Transverse colon (tissue), 4 donors: Measurements from ENCODE around the gene ARVCF. TPM values are rescaled to one million over a fixed set of nuclear protein-coding genes. Genes with fewer than 3 reads are reported as not detected.
"Not testable (repeated sequence)": the region's sequence is repeated elsewhere in the genome, so short reads cannot be mapped to it uniquely, and the experiment has no call there.

Source experiments
- DNase-seq: peaks from one replicate; pipeline ENCODE4 v3.0.0-alpha.2; 2019
- H3K27ac ChIP-seq, 4 donors: fragments of 200-600 bp; sonication (generic); 2 replicates each; pipeline ENCODE4 v1.5.1; 2016 to 2018; ENCODE audit warnings: inconsistent platforms in 4 of 4
- H3K27me3 ChIP-seq: fragments of 200-600 bp; sonication (generic); 2 replicates; pipeline ENCODE4 v1.5.1; 2017; ENCODE audit warnings: inconsistent platforms
- H3K36me3 ChIP-seq, 4 donors: fragments of 200-600 bp; sonication (generic); 2 replicates each; pipeline ENCODE4 v1.5.1; 2017 to 2019; ENCODE audit warnings: inconsistent platforms in 4 of 4
- H3K4me1 ChIP-seq, 4 donors: fragments of 200-600 bp; sonication (generic); 2 replicates each; pipeline ENCODE4 v1.5.1; 2017 to 2020; ENCODE audit warnings: inconsistent platforms in 4 of 4
- H3K4me3 ChIP-seq, 4 donors: fragments of 200-600 bp; sonication (generic); 1 replicate in 1 of 4; 2 replicates in 3 of 4; pipeline versions ENCODE4 v1.5.1 to v1.6.1; 2017 to 2019; ENCODE audit warnings: inconsistent platforms in 4 of 4
- H3K9me3 ChIP-seq, 2 donors: fragments of 200-600 bp; sonication (generic); 2 replicates each; pipeline ENCODE4 v1.5.1; 2017 to 2019; ENCODE audit warnings: inconsistent platforms in 2 of 2
- CTCF ChIP-seq, 5 experiments: fragments of 200-600 bp in 3 of 5; fragments of 450-650 bp in 2 of 5; sonication (generic) in 3 of 5; IDR thresholded peaks; 1 replicate in 2 of 5; 2 replicates in 3 of 5; pipeline ENCODE4 v1.5.1; 2016 to 2017; ENCODE audit warnings: antibody characterized with exemption in 5 of 5, inconsistent platforms in 3 of 5, mild to moderate bottlenecking in 2 of 5, moderate library complexity in 1 of 5
- EP300 ChIP-seq: sonication (generic); formaldehyde crosslinking; IDR thresholded peaks from one replicate; pipeline ENCODE4 v1.6.1; 2017; ENCODE audit warnings: antibody characterized with exemption, low read depth
- POLR2A ChIP-seq: fragments of 450-650 bp; IDR thresholded peaks from one replicate; pipeline ENCODE4 v1.6.1; 2016; ENCODE audit warnings: antibody characterized with exemption, mild to moderate bottlenecking, moderate library complexity
- POLR2AphosphoS5 ChIP-seq, 3 donors: sonication (generic); formaldehyde crosslinking; IDR thresholded peaks; one replicate each; pipeline ENCODE4 v1.6.1; 2016; ENCODE audit warnings: antibody characterized with exemption in 3 of 3
- WGBS, 2 donors: methylation state at CpG; one replicate each; pipeline ENCODE4 v1.1.5; 2018; ENCODE audit warnings: low coverage in 1 of 2; 5-methylcytosine and 5-hydroxymethylcytosine counted together
- in situ Hi-C, 4 donors: fragments of 200-750 bp; cut with MboI; loops; one replicate each; pipeline versions ENCODE4 v1.15.0 to v1.15.1; 2017; ENCODE audit warnings: low sequenced_read_pairs in 3 of 4, low pct_ligation_motif_present in 1 of 4, low pct_unique_long_range_greater_than_20kb in 1 of 4
- intact Hi-C: fragments of 100-400 bp; cut with DNase I; formaldehyde crosslinking; loops from one replicate; pipeline ENCODE4 v1.15.1; 2023; ENCODE audit warnings: low total_unique reads
- total RNA-seq, 4 donors: library from RNA; depleted of rRNA; stranded (reverse); fragments of >200 nt; gene quantifications; one replicate each; pipeline ENCODE4 v1.1.0, GENCODE V29; 2016

Gene ARVCF
- total RNA-seq, 4 donors from 2014 or later = 15.3 to 81.6 (median 19.3) TPM

GRCh38 chr22:19936513-19936912 lies 80.1 kb downstream of the ARVCF start:
- H3K9me3 ChIP-seq = no peaks in the 10 kb centered on the region

GRCh38 chr22:19935123-19935718 lies 81.4 kb downstream of the ARVCF start:
- intact Hi-C loops, in situ Hi-C loops, H3K36me3 ChIP-seq, H3K9me3 ChIP-seq, H3K27me3 ChIP-seq, DNase-seq, H3K27ac ChIP-seq, H3K4me3 ChIP-seq: not testable (repeated sequence)
- peaks cover 0 to 11% (median 0%) of the 10 kb centered on the region in 4 donors for H3K4me1 ChIP-seq
- WGBS, 2 donors = 92 to 93% methylated on average over 8 to 11 of the region's 11 CpGs

More at GRCh38 chr22:19936513-19936912, 80.1 kb downstream of the ARVCF start:
- Histone ChIP-seq H3K4me1 (peaks cover 7 to 20% (median 9%) of the 10 kb centered on the region in 4 donors), H3K4me3 (no peak overlapping the region), H3K27me3 (no peaks in the 10 kb centered on the region), H3K27ac (no peak overlapping the region), H3K36me3 (no peaks in the 10 kb centered on the region)
- no peak for DNase-seq
- TF ChIP-seq CTCF (IDR thresholded peaks at IDR 0.05) (no peak), EP300 (no peak), POLR2A (no peak), POLR2AphosphoS5 (IDR thresholded peaks at IDR 0.05) (no peak)
- in situ Hi-C loops (no loop called here), intact Hi-C loops (no loop called here)
- 94 to 95% methylated on average over 6 to 7 of the region's 7 CpGs for WGBS, 2 donors

GRCh38 chr22:19933341-19934241 lies 83.0 kb downstream of the ARVCF start:
- no peaks in the 10 kb centered on the region for H3K27me3 ChIP-seq
- no peaks in the 10 kb centered on the region for H3K9me3 ChIP-seq
- H3K4me1 ChIP-seq = peaks cover 0 to 8% (median 0%) of the 10 kb centered on the region in 4 donors
- intact Hi-C loops = no loop called here
- in situ Hi-C loops = no loop called here
- no peak for TF ChIP-seq EP300
- TF ChIP-seq CTCF (IDR thresholded peaks at IDR 0.05) = no peak
- no peak overlapping the region for H3K4me3 ChIP-seq
- no peak overlapping the region for H3K27ac ChIP-seq
- H3K36me3 ChIP-seq = no peaks in the 10 kb centered on the region
- WGBS, 2 donors = 79% methylated on average over 9 of the region's 9 CpGs; no CpG with 5 or more reads in 1 of the 2 donors
- DNase-seq = no peak

GRCh38 chr22:19932367-19933206 lies 84.0 kb downstream of the ARVCF start:
- H3K4me1 ChIP-seq = no peaks in the 10 kb centered on the region
- intact Hi-C loops (no loop called here), in situ Hi-C loops (no loop called here)
- no peak for DNase-seq
- no peaks in the 10 kb centered on the region for H3K27me3 ChIP-seq
- no peaks in the 10 kb centered on the region for H3K36me3 ChIP-seq
- H3K9me3 ChIP-seq = no peaks in the 10 kb centered on the region
- 72% methylated on average over 12 of the region's 12 CpGs; no CpG with 5 or more reads in 1 of the 2 donors for WGBS, 2 donors
- no peak overlapping the region for H3K27ac ChIP-seq
- H3K4me3 ChIP-seq = no peak overlapping the region
- TF ChIP-seq CTCF (IDR thresholded peaks at IDR 0.05) (no peak), EP300 (no peak), POLR2AphosphoS5 (IDR thresholded peaks at IDR 0.05) (no peak), POLR2A (no peak)
